Upper lobe of left lung (tissue), 6 donors: ENCODE data around the gene GORASP1. TPM values are rescaled to one million over a fixed set of nuclear protein-coding genes. Genes with fewer than 3 reads are reported as not detected.
A peak's percentile ranks its signal among the peaks of the same experiment; 100 is the strongest.

Experiments
- ATAC-seq, 2 donors: fragments of 200-7000 bp; cut with Tn5 transposase; one replicate each; pipeline ENCODE4 v1.9.1; 2022; ENCODE audit warnings: mild to moderate bottlenecking in 2 of 2, moderate library complexity in 2 of 2; ENCODE audit not compliant: low FRiP score in 2 of 2
- DNase-seq, 2 donors: peaks; one replicate each; pipeline ENCODE4 v3.0.0-alpha.2; 2019 to 2020
- H3K27ac ChIP-seq, 4 donors: fragments of 200-600 bp; sonication (generic); one replicate each; pipeline ENCODE4 v1.5.1; 2016 to 2019
- H3K27me3 ChIP-seq, 4 donors: fragments of 200-600 bp; sonication (generic); one replicate each; pipeline ENCODE4 v1.5.1; 2017 to 2019
- H3K36me3 ChIP-seq, 4 donors: fragments of 200-600 bp; sonication (generic); one replicate each; pipeline ENCODE4 v1.5.1; 2016 to 2019
- H3K4me1 ChIP-seq, 4 donors: fragments of 200-600 bp; sonication (generic); one replicate each; pipeline ENCODE4 v1.5.1; 2018 to 2019
- H3K4me3 ChIP-seq, 4 donors: fragments of 200-600 bp; sonication (generic); one replicate each; pipeline ENCODE4 v1.5.1; 2017 to 2019; ENCODE audit warnings: mild to moderate bottlenecking in 2 of 4, moderate library complexity in 1 of 4
- H3K9me3 ChIP-seq, 4 donors: fragments of 200-600 bp; sonication (generic); one replicate each; pipeline ENCODE4 v1.5.1; 2018 to 2019
- CTCF ChIP-seq, 6 experiments: fragments of 450-650 bp in 4 of 6; fragments of 200-600 bp in 2 of 6; sonication (generic) in 2 of 6; IDR thresholded peaks; one replicate each; pipeline ENCODE4 v1.5.1; 2016 to 2019; ENCODE audit warnings: antibody characterized with exemption in 6 of 6
- EP300 ChIP-seq, 4 donors: sonication (generic); formaldehyde crosslinking; IDR thresholded peaks; one replicate each; pipeline ENCODE4 v1.5.1; 2017; ENCODE audit warnings: antibody characterized with exemption in 4 of 4, control low read depth in 2 of 4
- POLR2A ChIP-seq, 4 donors: fragments of 450-650 bp; IDR thresholded peaks; one replicate each; pipeline ENCODE4 v1.5.1; 2016 to 2017; ENCODE audit warnings: antibody characterized with exemption in 4 of 4, mild to moderate bottlenecking in 2 of 4
- POLR2AphosphoS5 ChIP-seq, 2 donors: sonication (generic); formaldehyde crosslinking; IDR thresholded peaks; one replicate each; pipeline ENCODE4 v1.5.1; 2017; ENCODE audit warnings: antibody characterized with exemption in 2 of 2
- WGBS, 2 donors: methylation state at CpG; one replicate each; pipeline ENCODE4 v1.1.5; 2017 to 2018; 5-methylcytosine and 5-hydroxymethylcytosine counted together
- total RNA-seq, 6 donors: library from RNA; depleted of rRNA in 4 of 6; stranded (reverse); fragments of >200 nt in 4 of 6; gene quantifications; one replicate each; pipeline versions ENCODE4 v1.1.0 to v1.2.1, GENCODE V29; 2016 to 2021
- donor health status: DM: no; HTN: no; CAD: no; lungs with moderate emphysema.
- donor health status: DM: no; HTN: yes; CAD: no; lungs with severe emphysema.

The GORASP1 gene
- total RNA-seq, 6 donors from 2014 or later: 71.1 to 99.5 (median 79.8) TPM

- peak overlapping the region in 1 of 4 donors; percentile 64 for H3K4me3 ChIP-seq
- H3K4me1 ChIP-seq: peaks cover 45 to 55% (median 48%) of the 10 kb centered on the region in 4 donors
- no peaks in the 10 kb centered on the region for H3K27me3 ChIP-seq
- peak overlapping the region in 2 of 4 donors; percentile 93 to 96 for H3K27ac ChIP-seq
- DNase-seq: no peak
- ATAC-seq: no peak
- peaks cover 0 to 19% (median 8%) of the 10 kb centered on the region in 4 donors for H3K36me3 ChIP-seq
- TF ChIP-seq EP300 (IDR thresholded peaks at IDR 0.05) (no peak), CTCF (IDR thresholded peaks at IDR 0.05) (no peak), POLR2A (IDR thresholded peaks at IDR 0.05) (no peak), POLR2AphosphoS5 (IDR thresholded peaks at IDR 0.05) (no peak)
- H3K9me3 ChIP-seq: no peaks in the 10 kb centered on the region
- WGBS, 2 donors: 73 to 78% methylated on average over 3 of the region's 3 CpGs
Measured at GRCh38 chr3:39105687-39106063, 1.8 kb downstream of the GORASP1 start.

- Histone ChIP-seq H3K9me3 (no peaks in the 10 kb centered on the region), H3K27me3 (no peaks in the 10 kb centered on the region), H3K4me3 (peak overlapping the region in 1 of 4 donors; percentile 64), H3K36me3 (peaks cover 0 to 21% (median 10%) of the 10 kb centered on the region in 4 donors), H3K4me1 (peaks cover 45 to 55% (median 48%) of the 10 kb centered on the region in 4 donors), H3K27ac (peak overlapping the region in 2 of 4 donors; percentile 30 to 93)
- no peak for TF ChIP-seq POLR2A (IDR thresholded peaks at IDR 0.05)
- no peak for TF ChIP-seq CTCF (IDR thresholded peaks at IDR 0.05)
- TF ChIP-seq EP300 (IDR thresholded peaks at IDR 0.05): no peak
- TF ChIP-seq POLR2AphosphoS5 (IDR thresholded peaks at IDR 0.05): no peak
- WGBS, 2 donors: 76 to 81% methylated on average over 5 to 6 of the region's 7 CpGs
- no peak for DNase-seq
- ATAC-seq: no peak
Measured at GRCh38 chr3:39104961-39105686, 2.3 kb downstream of the GORASP1 start.

- DNase-seq (no peak), ATAC-seq (no peak)
- peaks cover 45 to 55% (median 48%) of the 10 kb centered on the region in 4 donors for H3K4me1 ChIP-seq
- H3K27ac ChIP-seq: peak overlapping the region in 2 of 4 donors; percentile 30 to 93
- no peak overlapping the region for H3K4me3 ChIP-seq
- no peaks in the 10 kb centered on the region for H3K9me3 ChIP-seq
- H3K36me3 ChIP-seq: peaks cover under 1 to 33% (median 21%) of the 10 kb centered on the region in 4 donors
- no peaks in the 10 kb centered on the region for H3K27me3 ChIP-seq
- TF ChIP-seq EP300 (IDR thresholded peaks at IDR 0.05): no peak
- TF ChIP-seq POLR2A (IDR thresholded peaks at IDR 0.05): no peak
- no peak for TF ChIP-seq POLR2AphosphoS5 (IDR thresholded peaks at IDR 0.05)
- no peak for TF ChIP-seq CTCF (IDR thresholded peaks at IDR 0.05)
- WGBS, 2 donors: 80 to 81% methylated on average over 3 to 6 of the region's 6 CpGs
Measured at GRCh38 chr3:39103791-39104552, 3.5 kb downstream of the GORASP1 start.

- WGBS, 2 donors: 73 to 76% methylated on average over 4 of the region's 4 CpGs
- TF ChIP-seq POLR2AphosphoS5 (IDR thresholded peaks at IDR 0.05) (no peak), CTCF (IDR thresholded peaks at IDR 0.05) (no peak), POLR2A (IDR thresholded peaks at IDR 0.05) (no peak)
Measured at GRCh38 chr3:39103324-39103693, 4.1 kb downstream of the GORASP1 start.

More at GRCh38 chr3:39103324-39103693, 4.1 kb downstream of the GORASP1 start:
- DNase-seq (no peak), ATAC-seq (no peak)
- Histone ChIP-seq H3K36me3 (peaks cover 7 to 39% (median 28%) of the 10 kb centered on the region in 4 donors), H3K4me3 (no peak overlapping the region), H3K27me3 (no peaks in the 10 kb centered on the region), H3K4me1 (peaks cover 40 to 48% (median 44%) of the 10 kb centered on the region in 4 donors), H3K27ac (peak overlapping the region in 1 of 4 donors; percentile 30), H3K9me3 (no peaks in the 10 kb centered on the region)
